ENCODE data around the gene MRPS18B. TPM values are rescaled to one million over a fixed set of nuclear protein-coding genes. Genes with fewer than 3 reads are reported as not detected.
A peak's percentile ranks its signal among the peaks of the same experiment; 100 is the strongest.

The MRPS18B gene
- total RNA-seq, 1 experiment from 2014 or later: 121 TPM

GRCh38 chr6:30614044-30614842 is 3.4 kb upstream of the MRPS18B start:
- Histone ChIP-seq H3K4me3 (ENCODE audit: insufficient read depth, low read depth, low read length) (peak overlapping the region; percentile 18), H3K36me3 (replicated peaks; ENCODE audit: control insufficient read depth, insufficient read depth, low read length) (peaks cover 17% of the 10 kb centered on the region), H3K27me3 (ENCODE audit: control insufficient read depth, insufficient read depth, low read length) (no peaks in the 10 kb centered on the region)
- no peak for DNase-seq

DNA sequence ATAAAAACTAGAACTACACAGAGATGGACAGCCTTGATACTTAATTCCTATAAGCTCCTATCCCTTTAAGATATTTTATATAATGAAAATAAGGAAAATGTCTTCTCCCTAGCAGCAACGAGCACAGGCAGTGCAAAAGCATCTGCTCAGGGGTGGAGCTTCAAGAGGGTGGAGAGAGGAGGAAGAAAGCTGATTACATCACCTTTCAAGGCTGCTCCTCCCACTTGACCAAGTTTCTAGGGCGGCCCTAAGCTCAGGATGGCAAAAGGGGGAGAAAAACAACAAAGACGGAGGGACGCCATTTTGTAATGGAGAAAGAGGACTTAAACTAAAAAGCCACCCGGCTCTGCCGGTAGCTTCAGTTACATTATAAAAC is 2.8 kb upstream of the MRPS18B start:
- Histone ChIP-seq H3K36me3 (replicated peaks; ENCODE audit: control insufficient read depth, insufficient read depth, low read length) (peaks cover 15% of the 10 kb centered on the region), H3K4me3 (ENCODE audit: insufficient read depth, low read depth, low read length) (peak overlapping the region; percentile 57), H3K27me3 (ENCODE audit: control insufficient read depth, insufficient read depth, low read length) (no peaks in the 10 kb centered on the region)
- peak; percentile 81 for DNase-seq

GRCh38 chr6:30615219-30615957 is 2.3 kb upstream of the MRPS18B start:
- peak; percentile 68 for DNase-seq
- no peaks in the 10 kb centered on the region for H3K27me3 ChIP-seq (ENCODE audit: control insufficient read depth, insufficient read depth, low read length)
- H3K4me3 ChIP-seq (ENCODE audit: insufficient read depth, low read depth, low read length): peak overlapping the region; percentile 57
- H3K36me3 ChIP-seq (replicated peaks; ENCODE audit: control insufficient read depth, insufficient read depth, low read length): peaks cover 13% of the 10 kb centered on the region

GRCh38 chr6:30615958-30616810 is 1.5 kb upstream of the MRPS18B start:
- H3K4me3 ChIP-seq (ENCODE audit: insufficient read depth, low read depth, low read length): peak overlapping the region; percentile 57
- H3K36me3 ChIP-seq (replicated peaks; ENCODE audit: control insufficient read depth, insufficient read depth, low read length): peaks cover 11% of the 10 kb centered on the region
- DNase-seq: no peak

DNA sequence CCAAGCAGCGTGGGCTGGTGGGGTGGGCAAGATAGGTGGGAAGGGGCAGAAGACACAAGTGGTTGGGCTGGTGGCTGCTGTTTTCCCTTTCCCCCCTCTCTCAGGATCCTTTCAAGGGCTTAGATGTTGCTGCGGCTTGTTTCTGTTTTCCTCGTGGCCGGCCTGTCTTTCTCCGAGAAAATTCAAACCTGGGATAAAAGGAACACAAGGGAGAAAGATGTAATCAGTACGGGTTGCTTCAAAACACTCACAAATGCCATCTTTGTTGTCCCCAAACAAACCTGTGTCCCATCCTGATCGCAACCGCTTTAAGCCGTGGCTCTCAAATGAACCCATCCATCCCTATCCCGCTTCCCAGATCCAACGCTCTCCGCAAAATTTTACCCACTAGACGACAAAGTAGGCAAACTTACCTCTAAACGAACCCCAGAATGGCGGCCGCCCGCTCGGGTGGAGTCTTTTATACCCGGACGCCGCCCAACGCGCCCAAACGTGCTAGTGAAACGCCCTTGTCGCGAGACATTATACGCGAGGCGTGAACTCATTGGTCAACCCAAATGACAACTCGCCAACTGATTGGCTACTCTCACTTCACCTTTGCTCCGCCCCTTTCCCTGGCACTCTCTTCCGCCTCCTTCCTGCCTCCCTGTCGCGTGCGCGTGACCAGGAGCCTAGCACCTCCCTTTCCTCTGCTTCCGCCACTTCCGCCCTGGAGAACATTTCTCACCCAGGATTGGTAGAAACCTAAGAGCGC is 652 bp upstream of the MRPS18B start, which contains the start of gene PPP1R10:
PPP1R10 (minus strand) TSS at position 433 of the 754 bp plus-strand sequence. CDS start 7,299 bp downstream, outside the sequence.
- peak; percentile 90 for DNase-seq
- H3K36me3 ChIP-seq (replicated peaks; ENCODE audit: control insufficient read depth, insufficient read depth, low read length): peaks cover 13% of the 10 kb centered on the region
- H3K27me3 ChIP-seq (ENCODE audit: control insufficient read depth, insufficient read depth, low read length): no peaks in the 10 kb centered on the region
- H3K4me3 ChIP-seq (ENCODE audit: insufficient read depth, low read depth, low read length): peak within 1 kb of the TSS; percentile 64

More at GRCh38 chr6:30615958-30616810, 1.5 kb upstream of the MRPS18B start:
- H3K27me3 ChIP-seq (ENCODE audit: control insufficient read depth, insufficient read depth, low read length): no peaks in the 10 kb centered on the region

GRCh38 chr6:30618270-30618797 is 694 bp downstream of the MRPS18B start:
- Histone ChIP-seq H3K36me3 (replicated peaks; ENCODE audit: control insufficient read depth, insufficient read depth, low read length) (peaks cover 17% of the 10 kb centered on the region), H3K27me3 (ENCODE audit: control insufficient read depth, insufficient read depth, low read length) (no peaks in the 10 kb centered on the region), H3K4me3 (ENCODE audit: insufficient read depth, low read depth, low read length) (peak overlapping the region; percentile 64)
- no peak for DNase-seq

GRCh38 chr6:30619561-30619960 is 1.9 kb downstream of the MRPS18B start:
- Histone ChIP-seq H3K4me3 (ENCODE audit: insufficient read depth, low read depth, low read length) (no peak overlapping the region), H3K36me3 (replicated peaks; ENCODE audit: control insufficient read depth, insufficient read depth, low read length) (peaks cover 19% of the 10 kb centered on the region)

GRCh38 chr6:30625511-30625910 is 7.9 kb downstream of the MRPS18B start:
- no peak for DNase-seq
- no peaks in the 10 kb centered on the region for H3K27me3 ChIP-seq (ENCODE audit: control insufficient read depth, insufficient read depth, low read length)
- no peak overlapping the region for H3K4me3 ChIP-seq (ENCODE audit: insufficient read depth, low read depth, low read length)
- H3K36me3 ChIP-seq (replicated peaks; ENCODE audit: control insufficient read depth, insufficient read depth, low read length): peaks cover 24% of the 10 kb centered on the region

More at GRCh38 chr6:30619561-30619960, 1.9 kb downstream of the MRPS18B start:
- no peak for DNase-seq
- no peaks in the 10 kb centered on the region for H3K27me3 ChIP-seq (ENCODE audit: control insufficient read depth, insufficient read depth, low read length)

DNA sequence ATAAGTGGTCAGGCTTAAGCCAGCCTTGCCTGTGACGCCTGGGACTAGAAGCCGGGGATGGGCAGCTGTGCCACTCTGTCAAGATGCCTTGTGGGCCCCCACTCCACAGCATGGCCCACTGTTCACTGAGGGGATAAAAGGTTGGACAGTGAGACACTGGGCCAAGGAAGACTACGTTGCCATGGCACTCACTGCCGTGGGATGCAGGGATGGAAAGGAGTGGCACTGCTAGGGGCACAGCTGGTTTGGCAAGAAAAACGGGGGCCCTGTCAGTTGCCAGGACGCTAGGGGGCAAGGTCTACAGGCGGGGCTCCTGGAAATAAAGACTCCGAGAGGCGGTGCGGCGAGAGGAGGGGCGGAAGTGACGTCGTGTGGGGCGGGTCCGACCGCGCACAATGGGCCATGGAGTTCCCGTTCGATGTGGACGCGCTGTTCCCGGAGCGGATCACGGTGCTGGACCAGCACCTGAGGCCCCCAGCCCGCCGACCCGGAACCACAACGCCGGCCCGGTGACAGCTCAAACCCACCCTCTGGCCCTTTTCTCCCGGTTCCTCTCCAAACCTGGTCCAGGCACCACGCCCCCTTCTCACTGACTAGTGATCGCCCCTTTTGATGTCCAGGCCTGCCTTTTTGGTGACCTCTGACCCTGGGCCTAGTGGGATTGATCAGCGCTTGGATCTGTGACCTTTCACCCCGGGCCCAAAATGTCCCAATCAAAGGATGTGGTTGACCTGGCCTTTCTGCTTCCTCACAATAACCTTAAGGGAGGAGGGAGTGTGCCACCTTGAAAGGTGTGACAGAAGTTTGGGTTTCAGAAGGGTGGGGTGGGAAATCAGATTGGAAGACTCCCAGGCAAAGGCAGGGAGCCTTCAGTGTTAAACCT is 9.1 kb downstream of the MRPS18B start, which contains the start of gene ATAT1:
ATAT1 (plus strand) TSS at position 391 of the 883 bp plus-strand sequence.
- no peaks in the 10 kb centered on the region for H3K27me3 ChIP-seq (ENCODE audit: control insufficient read depth, insufficient read depth, low read length)
- DNase-seq: peak; percentile 96
- H3K4me3 ChIP-seq (ENCODE audit: insufficient read depth, low read depth, low read length): peak within 1 kb of the TSS; percentile 92
- H3K36me3 ChIP-seq (replicated peaks; ENCODE audit: control insufficient read depth, insufficient read depth, low read length): peaks cover 25% of the 10 kb centered on the region

DNA sequence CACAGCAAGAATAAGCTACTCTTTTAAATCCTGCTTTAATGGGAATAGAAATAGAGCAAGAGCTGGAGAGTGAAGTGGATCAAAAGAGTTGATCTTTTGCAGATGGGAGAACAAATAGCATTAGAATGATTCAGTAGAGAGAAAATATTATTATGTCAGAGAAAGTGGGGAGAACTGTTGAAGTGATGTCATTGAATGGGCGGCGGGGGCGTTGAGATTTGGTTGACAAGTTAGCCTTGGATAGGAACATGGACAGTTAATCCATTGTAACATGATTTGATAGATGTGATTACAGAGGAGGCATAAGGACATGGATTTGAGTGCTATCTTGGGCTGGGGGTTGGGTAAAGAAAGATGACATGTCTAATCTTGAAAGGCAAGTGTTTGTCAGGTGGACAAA is 18.2 kb downstream of the MRPS18B start:
- H3K27me3 ChIP-seq (ENCODE audit: control insufficient read depth, insufficient read depth, low read length): no peaks in the 10 kb centered on the region
- H3K36me3 ChIP-seq (replicated peaks; ENCODE audit: control insufficient read depth, insufficient read depth, low read length): peaks cover 12% of the 10 kb centered on the region
- DNase-seq: no peak
- H3K4me3 ChIP-seq (ENCODE audit: insufficient read depth, low read depth, low read length): no peak overlapping the region

- Histone ChIP-seq H3K4me3 (ENCODE audit: insufficient read depth, low read depth, low read length) (no peak overlapping the region), H3K27me3 (ENCODE audit: control insufficient read depth, insufficient read depth, low read length) (no peaks in the 10 kb centered on the region), H3K36me3 (replicated peaks; ENCODE audit: control insufficient read depth, insufficient read depth, low read length) (peaks cover 8% of the 10 kb centered on the region)
- DNase-seq: no peak
Observed at GRCh38 chr6:30640481-30640880, 22.8 kb downstream of the MRPS18B start.

GRCh38 chr6:30641048-30641447 is 23.4 kb downstream of the MRPS18B start:
- Histone ChIP-seq H3K27me3 (ENCODE audit: control insufficient read depth, insufficient read depth, low read length) (no peaks in the 10 kb centered on the region), H3K36me3 (replicated peaks; ENCODE audit: control insufficient read depth, insufficient read depth, low read length) (peaks cover 8% of the 10 kb centered on the region), H3K4me3 (ENCODE audit: insufficient read depth, low read depth, low read length) (no peak overlapping the region)
- no peak for DNase-seq

GRCh38 chr6:30643656-30644055 is 26.0 kb downstream of the MRPS18B start:
- DNase-seq: no peak
- Histone ChIP-seq H3K4me3 (ENCODE audit: insufficient read depth, low read depth, low read length) (no peak overlapping the region), H3K27me3 (ENCODE audit: control insufficient read depth, insufficient read depth, low read length) (no peaks in the 10 kb centered on the region), H3K36me3 (replicated peaks; ENCODE audit: control insufficient read depth, insufficient read depth, low read length) (peaks cover 8% of the 10 kb centered on the region)
